Measurements from ENCODE around the gene PYDC1.
"Not testable (repeated sequence)": the region's sequence is repeated elsewhere in the genome, so short reads cannot be mapped to it uniquely, and the experiment has no call there.

The PYDC1 gene

GRCh38 chr16:31216422-31217135 is at the start of gene PYDC1:
PYDC1 (minus strand) TSS chr16:31217135; CDS start chr16:31217028, 107 bp downstream.
- no peak for DNase-seq

GRCh38 chr16:31265329-31266245 is 48.7 kb upstream of the PYDC1 start:
- peak; percentile 33 for DNase-seq

GRCh38 chr16:31262084-31262483 is 45.1 kb upstream of the PYDC1 start:
- no peak for DNase-seq

GRCh38 chr16:31260136-31260931 is 43.4 kb upstream of the PYDC1 start:
- DNase-seq: no peak

- DNase-seq: no peak
Observed at GRCh38 chr16:31258366-31258765, 41.4 kb upstream of the PYDC1 start.

- no peak for DNase-seq
Observed at GRCh38 chr16:31256466-31256865, 39.5 kb upstream of the PYDC1 start.

GRCh38 chr16:31253642-31254045 is 36.7 kb upstream of the PYDC1 start:
- no peak for DNase-seq

GRCh38 chr16:31251435-31251834 is 34.5 kb upstream of the PYDC1 start:
- DNase-seq: no peak

GRCh38 chr16:31250782-31251384 is 33.9 kb upstream of the PYDC1 start:
- no peak for DNase-seq

GRCh38 chr16:31248344-31248743 is 31.4 kb upstream of the PYDC1 start:
- no peak for DNase-seq

GRCh38 chr16:31246296-31246695 is 29.4 kb upstream of the PYDC1 start:
- no peak for DNase-seq

- DNase-seq: not testable (repeated sequence)
Observed at GRCh38 chr16:31245598-31245997, 28.7 kb upstream of the PYDC1 start.

GRCh38 chr16:31243734-31244670 is 27.1 kb upstream of the PYDC1 start:
- DNase-seq: no peak

- no peak for DNase-seq
Observed at GRCh38 chr16:31242206-31242605, 25.3 kb upstream of the PYDC1 start.

GRCh38 chr16:31238041-31238440 is 21.1 kb upstream of the PYDC1 start:
- no peak for DNase-seq

- DNase-seq: no peak
Observed at GRCh38 chr16:31229501-31229900, 12.6 kb upstream of the PYDC1 start.

- no peak for DNase-seq
Observed at GRCh38 chr16:31228206-31228605, 11.3 kb upstream of the PYDC1 start.

GRCh38 chr16:31225193-31225592 is 8.3 kb upstream of the PYDC1 start:
- no peak for DNase-seq

GRCh38 chr16:31224092-31224955 is 7.4 kb upstream of the PYDC1 start:
- no peak for DNase-seq

- DNase-seq: no peak
Observed at GRCh38 chr16:31223044-31223443, 6.1 kb upstream of the PYDC1 start.

Measured in activated CD4-positive, alpha-beta T cell treated with anti-CD3 and anti-CD28 coated beads for 1 hour (primary cell).